Measurements from ENCODE around the gene MACROD2. TPM values are rescaled to one million over a fixed set of nuclear protein-coding genes. Genes with fewer than 3 reads are reported as not detected.

Gene MACROD2
- total RNA-seq, 1 experiment from 2014 or later = 3.7 TPM

DNA sequence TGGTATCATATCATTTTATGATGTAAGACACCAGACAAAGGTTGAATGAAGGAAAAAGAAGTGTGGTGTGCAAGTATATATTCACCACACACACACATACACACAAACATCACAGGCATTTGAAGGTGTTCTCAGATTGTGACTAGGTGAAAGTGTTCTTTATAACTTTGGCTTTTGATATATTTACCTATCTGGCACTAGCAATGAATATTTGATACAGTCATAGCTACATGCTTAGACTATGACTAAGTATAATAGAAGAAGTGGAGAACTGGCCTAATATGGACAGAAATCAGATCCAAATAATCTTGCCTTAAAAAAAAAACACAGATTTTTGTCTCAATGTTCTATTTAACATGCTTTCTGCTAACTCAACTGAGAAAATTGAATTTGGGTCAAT, 1768.0 kb downstream of the MACROD2 start (continued):
- TF ChIP-seq, protein P1, sequence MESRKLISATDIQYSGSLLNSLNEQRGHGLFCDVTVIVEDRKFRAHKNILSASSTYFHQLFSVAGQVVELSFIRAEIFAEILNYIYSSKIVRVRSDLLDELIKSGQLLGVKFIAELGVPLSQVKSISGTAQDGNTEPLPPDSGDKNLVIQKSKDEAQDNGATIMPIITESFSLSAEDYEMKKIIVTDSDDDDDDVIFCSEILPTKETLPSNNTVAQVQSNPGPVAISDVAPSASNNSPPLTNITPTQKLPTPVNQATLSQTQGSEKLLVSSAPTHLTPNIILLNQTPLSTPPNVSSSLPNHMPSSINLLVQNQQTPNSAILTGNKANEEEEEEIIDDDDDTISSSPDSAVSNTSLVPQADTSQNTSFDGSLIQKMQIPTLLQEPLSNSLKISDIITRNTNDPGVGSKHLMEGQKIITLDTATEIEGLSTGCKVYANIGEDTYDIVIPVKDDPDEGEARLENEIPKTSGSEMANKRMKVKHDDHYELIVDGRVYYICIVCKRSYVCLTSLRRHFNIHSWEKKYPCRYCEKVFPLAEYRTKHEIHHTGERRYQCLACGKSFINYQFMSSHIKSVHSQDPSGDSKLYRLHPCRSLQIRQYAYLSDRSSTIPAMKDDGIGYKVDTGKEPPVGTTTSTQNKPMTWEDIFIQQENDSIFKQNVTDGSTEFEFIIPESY (IDR thresholded peaks at IDR 0.05; ENCODE audit: extremely low read depth, insufficient replicate concordance, low read length) = no peak

DNA sequence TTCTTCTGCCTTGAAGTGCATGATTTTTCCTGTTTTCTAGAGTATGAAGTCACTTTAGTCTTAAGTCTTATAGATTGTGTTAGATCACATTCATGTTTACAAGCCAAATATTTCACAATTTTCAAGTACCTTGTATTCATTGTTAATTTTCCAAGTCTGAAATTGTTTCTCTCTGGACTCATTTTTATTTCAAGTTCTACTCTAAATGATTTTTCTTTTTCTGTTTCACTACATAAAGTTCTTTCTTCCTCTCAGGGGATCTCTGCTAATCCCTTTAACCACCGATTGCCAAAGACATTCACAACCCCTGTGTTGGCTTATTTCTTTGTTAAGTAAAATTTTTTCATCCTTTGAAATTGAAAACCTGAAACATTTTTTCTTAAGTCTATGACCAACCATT, 1772.3 kb downstream of the MACROD2 start:
- DNase-seq (ENCODE audit: low read depth, low spot score) (no peak), ATAC-seq (no peak)
- no peak overlapping the region for H3K9ac ChIP-seq (ENCODE audit: low read length)
- no peaks in the 10 kb centered on the region for H3K9me2 ChIP-seq (ENCODE audit: insufficient read depth)
- no peak overlapping the region for H2AFZ ChIP-seq (ENCODE audit: low read depth, low read length, poor library complexity, severe bottlenecking)
- H3K27me3 ChIP-seq (ENCODE audit: insufficient read depth, low read length) = no peaks in the 10 kb centered on the region
- H3K4me2 ChIP-seq (ENCODE audit: low read length) = no peak overlapping the region
- H3K4me1 ChIP-seq (ENCODE audit: control insufficient read depth in 1 of 2, insufficient read depth in 2 of 2, low read length in 2 of 2) = no peaks in the 10 kb centered on the region
- H3K9me3 ChIP-seq (ENCODE audit: control insufficient read depth in 1 of 2, insufficient read depth in 1 of 2, low read depth in 1 of 2, low read length in 2 of 2) = peaks cover 4% of the 10 kb centered on the region in 2 experiments; a peak in 2 of 4 replicates
- CTCF ChIA-PET = no interaction called here
- RAD21 ChIA-PET (ENCODE audit: low non-redundant PET in 1 of 2, low total read pairs in 2 of 2, uncharacterized antibody in 2 of 2, unreplicated experiment in 2 of 2) = no interaction called here
- no TSS peak for BruUV-seq (replicated peaks)
- H3K79me2 ChIP-seq (ENCODE audit: insufficient read depth, low read length) = no peaks in the 10 kb centered on the region
- no peaks in the 10 kb centered on the region for H3K36me3 ChIP-seq (ENCODE audit: control insufficient read depth in 1 of 2, insufficient read depth in 2 of 2, low read length in 2 of 2)
- H3K27ac ChIP-seq (ENCODE audit: low read depth, low read length) = no peak overlapping the region
- POLR2A ChIA-PET = no interaction called here
- TF ChIP-seq ELF1 (IDR thresholded peaks at IDR 0.05; ENCODE audit: borderline replicate concordance, low read depth) (no peak), EZH2 (IDR thresholded peaks at IDR 0.05) (no peak), POLR2A (IDR thresholded peaks at IDR 0.05; ENCODE audit: borderline replicate concordance, extremely low read depth, insufficient read depth, insufficient read length) (no peak), FOSL1 (IDR thresholded peaks at IDR 0.05; ENCODE audit: low read depth) (no peak), YY1 (IDR thresholded peaks at IDR 0.05; ENCODE audit: extremely low read depth, insufficient replicate concordance, low read depth, low read length) (no peak), SP1 (IDR thresholded peaks at IDR 0.05; ENCODE audit: low read depth) (no peak), EGR1 (IDR thresholded peaks at IDR 0.05; ENCODE audit: low read depth) (no peak), JUND (IDR thresholded peaks at IDR 0.05) (no peak), CEBPB (IDR thresholded peaks at IDR 0.05; ENCODE audit: low read depth) (no peak), SRF (IDR thresholded peaks at IDR 0.05; ENCODE audit: low read depth) (no peak), TCF7L2 (IDR thresholded peaks at IDR 0.05; ENCODE audit: borderline replicate concordance, extremely low read depth, insufficient read depth, insufficient read length) (no peak)
- TF ChIP-seq, protein P2, sequence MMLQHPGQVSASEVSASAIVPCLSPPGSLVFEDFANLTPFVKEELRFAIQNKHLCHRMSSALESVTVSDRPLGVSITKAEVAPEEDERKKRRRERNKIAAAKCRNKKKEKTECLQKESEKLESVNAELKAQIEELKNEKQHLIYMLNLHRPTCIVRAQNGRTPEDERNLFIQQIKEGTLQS (IDR thresholded peaks at IDR 0.05) = no peak
- H3K4me3 ChIP-seq (replicated peaks in 1 of 2; ENCODE audit: low read depth in 1 of 2, low read length in 2 of 2) = no peak overlapping the region
- intact Hi-C loops (cut with micrococcal nuclease) = no loop called here
- no peaks in the 10 kb centered on the region for H4K20me1 ChIP-seq (ENCODE audit: insufficient read depth)

Data from HCT116 (cell line).